WERI-Rb-1 (cell line): ENCODE measurements around the gene PIH1D1.

Source experiments
- DNase-seq: peaks from one replicate; pipeline ENCODE4 v3.0.0-alpha.2; 2020
- H3K27ac ChIP-seq: fragments of 250-450 bp; sonication (Bioruptor Pico); 2 replicates; pipeline ENCODE4 v1.5.1; 2020; ENCODE audit warnings: mild to moderate bottlenecking, moderate library complexity
- H3K27me3 ChIP-seq: fragments of 250-450 bp; sonication (Bioruptor Pico); 2 replicates; pipeline ENCODE4 v1.5.1; 2021; ENCODE audit warnings: mild to moderate bottlenecking, low read depth, moderate library complexity; ENCODE audit not compliant: insufficient read depth, severe bottlenecking
- H3K36me3 ChIP-seq: fragments of 250-450 bp; sonication (Bioruptor Pico); 2 replicates; pipeline ENCODE4 v1.5.1; 2020; ENCODE audit warnings: mild to moderate bottlenecking, moderate library complexity
- H3K4me3 ChIP-seq: 2 replicates; pipeline ENCODE4 v1.5.1; 2011; ENCODE audit warnings: low read depth, mild to moderate bottlenecking, control low read depth, low read length
- H3K9me3 ChIP-seq: fragments of 250-450 bp; sonication (Bioruptor Pico); 2 replicates; pipeline ENCODE4 v1.5.1; 2021; ENCODE audit warnings: mild to moderate bottlenecking, moderate library complexity; ENCODE audit not compliant: severe bottlenecking
- CTCF ChIP-seq: IDR thresholded peaks from 2 replicates; pipeline ENCODE4 v1.5.1; 2011; ENCODE audit warnings: low read depth, mild to moderate bottlenecking, control low read depth, inconsistent platforms, low read length

Gene PIH1D1

GRCh38 chr19:49490287-49491029 is 38.8 kb upstream of the PIH1D1 start:
- Histone ChIP-seq H3K27ac (peak overlapping the region; percentile 97), H3K27me3 (no peaks in the 10 kb centered on the region), H3K4me3 (no peak overlapping the region), H3K9me3 (peaks cover 2% of the 10 kb centered on the region), H3K36me3 (peaks cover 61% of the 10 kb centered on the region)
- no peak for DNase-seq
- TF ChIP-seq CTCF: no peak

- DNase-seq: no peak
- H3K9me3 ChIP-seq: peaks cover 2% of the 10 kb centered on the region
- no peak for TF ChIP-seq CTCF
- H3K4me3 ChIP-seq: no peak overlapping the region
- H3K27me3 ChIP-seq: no peaks in the 10 kb centered on the region
- H3K36me3 ChIP-seq: peaks cover 61% of the 10 kb centered on the region
- peak overlapping the region; percentile 97 for H3K27ac ChIP-seq
Observed at GRCh38 chr19:49489601-49490167, 38.1 kb upstream of the PIH1D1 start.

- no peak for DNase-seq
- peak overlapping the region; percentile 97 for H3K27ac ChIP-seq
- H3K9me3 ChIP-seq: peaks cover 2% of the 10 kb centered on the region
- no peaks in the 10 kb centered on the region for H3K27me3 ChIP-seq
- no peak for TF ChIP-seq CTCF
- H3K4me3 ChIP-seq: peak overlapping the region; percentile 100
- peaks cover 61% of the 10 kb centered on the region for H3K36me3 ChIP-seq
Observed at GRCh38 chr19:49488863-49489537, 37.4 kb upstream of the PIH1D1 start.

GRCh38 chr19:49488046-49488862 is 36.6 kb upstream of the PIH1D1 start:
- Histone ChIP-seq H3K4me3 (peak overlapping the region; percentile 100), H3K36me3 (peaks cover 58% of the 10 kb centered on the region), H3K27ac (peak overlapping the region; percentile 97), H3K27me3 (no peaks in the 10 kb centered on the region), H3K9me3 (peaks cover 2% of the 10 kb centered on the region)
- TF ChIP-seq CTCF: no peak
- DNase-seq: no peak

GRCh38 chr19:49487277-49488045 is 35.8 kb upstream of the PIH1D1 start, which contains the start of gene RPL13A:
RPL13A (plus strand) TSS chr19:49487608; CDS start chr19:49487630, 22 bp downstream.
- Histone ChIP-seq H3K27ac (peak within 1 kb of the TSS; percentile 97), H3K9me3 (peaks cover 2% of the 10 kb centered on the region), H3K36me3 (peaks cover 50% of the 10 kb centered on the region), H3K27me3 (no peaks in the 10 kb centered on the region), H3K4me3 (peak within 1 kb of the TSS; percentile 100)
- peak; percentile 99 for DNase-seq
- TF ChIP-seq CTCF: no peak
